GM19463 (cell line): ENCODE data around the gene RDX.

ENCODE experiments used
- ATAC-seq: cut with Tn5 transposase; IDR thresholded peaks from one replicate; pipeline ENCODE4 v1.9.1; 2021; ENCODE audit warnings: mild to moderate bottlenecking, moderate library complexity; ENCODE audit not compliant: unreplicated experiment

The RDX gene

GRCh38 chr11:110147962-110148709 is 148.3 kb downstream of the RDX start:
- ATAC-seq: no peak

GRCh38 chr11:110141812-110142211 is 154.6 kb downstream of the RDX start:
- ATAC-seq: no peak

GRCh38 chr11:110134110-110134509 is 162.3 kb downstream of the RDX start:
- ATAC-seq: no peak

GRCh38 chr11:110133160-110133559 is 163.3 kb downstream of the RDX start:
- no peak for ATAC-seq

- ATAC-seq: no peak
Observed at GRCh38 chr11:110131386-110132123, 164.9 kb downstream of the RDX start.

GRCh38 chr11:110130642-110131238 is 165.7 kb downstream of the RDX start:
- ATAC-seq: no peak

- ATAC-seq: no peak
Observed at GRCh38 chr11:110128161-110128560, 168.3 kb downstream of the RDX start.

GRCh38 chr11:110126936-110127335 is 169.5 kb downstream of the RDX start:
- no peak for ATAC-seq

- ATAC-seq: no peak
Observed at GRCh38 chr11:110125632-110126031, 170.8 kb downstream of the RDX start.
